Kidney (tissue), 14 donors: ENCODE data around the gene AKAP9. TPM values are rescaled to one million over a fixed set of nuclear protein-coding genes. Genes with fewer than 3 reads are reported as not detected.
"Not testable (repeated sequence)": the region's sequence is repeated elsewhere in the genome, so short reads cannot be mapped to it uniquely, and the experiment has no call there.

ENCODE experiments used
- DNase-seq, 5 donors: peaks; one replicate each; pipeline ENCODE4 v3.0.0-alpha.2; 2013 to 2020
- FAIRE-seq: peaks from 2 replicates; lab custom pipeline; 2012; peaks lifted over from hg19 to GRCh38; lab: Jason Lieb, UNC
- H3K27ac ChIP-seq, 2 donors: one replicate each; pipeline ENCODE4 v1.7.0; 2013; ENCODE audit warnings: low read depth in 2 of 2, low read length in 2 of 2, inconsistent platforms in 1 of 2
- H3K27me3 ChIP-seq: one replicate; pipeline ENCODE4 v1.7.1; 2013; ENCODE audit warnings: low read length, inconsistent platforms; ENCODE audit not compliant: control insufficient read depth, insufficient read depth
- H3K36me3 ChIP-seq, 3 donors: one replicate each; pipeline versions ENCODE4 v1.7.0 to v1.7.1; 2013; ENCODE audit warnings: low read length in 3 of 3, control low read depth in 1 of 3, inconsistent platforms in 1 of 3; ENCODE audit not compliant: insufficient read depth in 3 of 3, control insufficient read depth in 2 of 3
- H3K4me1 ChIP-seq, 3 donors: one replicate each; pipeline versions ENCODE4 v1.7.0 to v1.7.1; 2013; ENCODE audit warnings: low read length in 3 of 3, inconsistent platforms in 1 of 3, low read depth in 1 of 3; ENCODE audit not compliant: control insufficient read depth in 2 of 3, insufficient read depth in 2 of 3
- H3K4me3 ChIP-seq, 3 donors: one replicate each; pipeline versions ENCODE4 v1.7.0 to v1.8.1; 2013; ENCODE audit warnings: low read length in 3 of 3, control low read depth in 1 of 3, inconsistent platforms in 1 of 3
- H3K9ac ChIP-seq, 3 donors: one replicate each; pipeline versions ENCODE4 v1.7.0 to v1.7.1; 2013; ENCODE audit warnings: low read length in 3 of 3, control low read depth in 1 of 3, inconsistent platforms in 1 of 3
- H3K9me3 ChIP-seq, 3 donors: one replicate each; pipeline versions ENCODE4 v1.7.0 to v1.7.1; 2013; ENCODE audit warnings: low read length in 3 of 3, control low read depth in 1 of 3, inconsistent platforms in 1 of 3; ENCODE audit not compliant: control insufficient read depth in 2 of 3, insufficient read depth in 1 of 3
- intact Hi-C: fragments of 100-400 bp; cut with DNase I; formaldehyde crosslinking; loops from one replicate; pipeline ENCODE4 v1.11.1; 2022
- polyA plus RNA-seq: library from polyadenylated mRNA; stranded (reverse); fragments of 350-450 nt; fragmentation: Illumina TruSeq; extraction: RNeasy Lipid Tissue Mini Kit (QIAGEN cat#74804); gene quantifications from one replicate; pipeline ENCODE4 v1.2.3, GENCODE V29; 2014; ENCODE audit warnings: low read depth, low replicate concordance; ENCODE audit not compliant: insufficient read depth
- total RNA-seq: library from RNA; stranded (reverse); fragmentation: NEBNext Ultra II Directional; extraction: Animal tissue kit (Norgen Biotek cat#: 25700); gene quantifications from one replicate; pipeline ENCODE4 v1.2.1, GENCODE V29; 2021
- TF ChIP-seq, protein P1 (sequence below): IDR thresholded peaks from 3 replicates; pipeline ENCODE4 v1.5.1; 2012; ENCODE audit warnings: mild to moderate bottlenecking, moderate library complexity, borderline replicate concordance; ENCODE audit not compliant: insufficient read depth; ENCODE audit errors: extremely low read depth
- donor health status: control.
- donor health status: control.
- donor health status: control.
- donor health status: control.
- donor health status: control.
- donor health status: DM: yes; HTN: yes; CAD: no.
- donor health status: Normal renal cell carcinoma (clear cell type).

AKAP9 gene
- total and polyA plus RNA-seq, 2 donors from 2014 or later = 18.5 to 66.8 TPM

DNA sequence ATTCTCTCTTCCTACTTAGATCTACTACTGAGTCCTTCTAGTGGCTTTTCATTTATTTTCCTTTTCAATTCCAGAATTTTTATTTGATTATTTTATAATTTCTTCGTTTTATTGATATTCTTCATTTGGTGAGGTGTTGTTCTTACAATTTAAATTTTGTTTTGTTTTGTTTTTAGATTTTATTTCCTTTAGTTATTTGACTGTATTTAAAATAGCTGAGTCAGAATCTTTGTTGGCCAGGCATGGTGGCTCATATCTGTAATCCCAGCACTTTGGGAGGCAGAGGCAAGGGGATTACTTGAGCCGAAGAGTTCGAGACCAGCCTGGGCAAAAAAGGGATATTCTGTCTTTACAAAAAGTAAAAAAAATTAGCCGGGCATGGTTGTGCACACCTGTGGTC is 36.1 kb downstream of the AKAP9 start:
- TF ChIP-seq, protein P1, sequence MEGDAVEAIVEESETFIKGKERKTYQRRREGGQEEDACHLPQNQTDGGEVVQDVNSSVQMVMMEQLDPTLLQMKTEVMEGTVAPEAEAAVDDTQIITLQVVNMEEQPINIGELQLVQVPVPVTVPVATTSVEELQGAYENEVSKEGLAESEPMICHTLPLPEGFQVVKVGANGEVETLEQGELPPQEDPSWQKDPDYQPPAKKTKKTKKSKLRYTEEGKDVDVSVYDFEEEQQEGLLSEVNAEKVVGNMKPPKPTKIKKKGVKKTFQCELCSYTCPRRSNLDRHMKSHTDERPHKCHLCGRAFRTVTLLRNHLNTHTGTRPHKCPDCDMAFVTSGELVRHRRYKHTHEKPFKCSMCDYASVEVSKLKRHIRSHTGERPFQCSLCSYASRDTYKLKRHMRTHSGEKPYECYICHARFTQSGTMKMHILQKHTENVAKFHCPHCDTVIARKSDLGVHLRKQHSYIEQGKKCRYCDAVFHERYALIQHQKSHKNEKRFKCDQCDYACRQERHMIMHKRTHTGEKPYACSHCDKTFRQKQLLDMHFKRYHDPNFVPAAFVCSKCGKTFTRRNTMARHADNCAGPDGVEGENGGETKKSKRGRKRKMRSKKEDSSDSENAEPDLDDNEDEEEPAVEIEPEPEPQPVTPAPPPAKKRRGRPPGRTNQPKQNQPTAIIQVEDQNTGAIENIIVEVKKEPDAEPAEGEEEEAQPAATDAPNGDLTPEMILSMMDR = no peak
- Histone ChIP-seq H3K36me3 (peaks cover 0 to 6% (median 2%) of the 10 kb centered on the region in 3 donors), H3K4me3 (no peak overlapping the region), H3K9me3 (no peaks in the 10 kb centered on the region), H3K9ac (no peak overlapping the region), H3K4me1 (no peaks in the 10 kb centered on the region), H3K27ac (no peak overlapping the region), H3K27me3 (no peaks in the 10 kb centered on the region)
- intact Hi-C loops = no loop called here
- FAIRE-seq = no peak
- DNase-seq = no peak

DNA sequence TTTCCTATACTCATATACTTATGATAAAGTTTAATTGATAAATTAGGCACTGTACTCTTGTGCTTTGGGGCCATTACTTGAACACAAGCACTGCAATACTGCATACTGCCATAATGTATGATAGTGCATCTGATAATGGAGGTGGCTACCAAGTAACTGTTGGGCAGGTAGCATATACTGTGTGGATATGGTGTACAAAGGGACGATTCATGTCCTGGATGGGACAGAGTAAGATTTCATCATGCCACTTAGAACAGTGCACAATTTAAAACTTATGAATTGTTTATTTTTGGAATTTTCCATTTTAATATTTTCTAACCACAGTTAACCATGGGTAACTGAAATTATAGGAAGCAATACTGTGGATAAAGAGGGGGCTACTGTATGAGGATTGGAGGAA is 38.9 kb downstream of the AKAP9 start:
- DNase-seq (no peak), FAIRE-seq (no peak)
- H3K9ac ChIP-seq = no peak overlapping the region
- H3K36me3 ChIP-seq = peaks cover 0 to 2% (median 0%) of the 10 kb centered on the region in 3 donors
- H3K4me3 ChIP-seq = no peak overlapping the region
- no peak overlapping the region for H3K27ac ChIP-seq
- no peaks in the 10 kb centered on the region for H3K27me3 ChIP-seq
- H3K9me3 ChIP-seq = no peaks in the 10 kb centered on the region
- H3K4me1 ChIP-seq = no peaks in the 10 kb centered on the region
- intact Hi-C loops = no loop called here
- TF ChIP-seq, protein P1 = no peak

DNA sequence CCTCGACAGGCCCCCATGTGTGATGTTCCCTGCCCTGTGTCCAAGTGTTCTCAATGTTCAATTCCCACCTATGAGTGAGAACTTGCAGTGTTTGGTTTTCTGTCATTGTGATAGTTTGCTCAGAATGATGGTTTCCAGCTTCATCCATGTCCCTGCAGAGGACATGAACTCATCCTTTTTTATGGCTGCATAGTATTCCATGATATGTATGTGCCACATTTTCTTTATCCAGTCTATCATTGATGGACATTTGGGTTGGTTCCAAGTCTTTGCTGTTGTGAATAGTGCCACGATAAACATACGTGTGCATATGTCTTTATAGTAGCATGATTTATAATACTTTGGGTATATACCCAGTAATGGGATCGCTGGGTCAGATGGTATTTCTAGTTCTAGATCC is 41.7 kb downstream of the AKAP9 start:
- DNase-seq, H3K27me3 ChIP-seq, H3K9me3 ChIP-seq, FAIRE-seq, H3K4me1 ChIP-seq, H3K9ac ChIP-seq, intact Hi-C loops, H3K27ac ChIP-seq, H3K36me3 ChIP-seq, H3K4me3 ChIP-seq: not testable (repeated sequence)

DNA sequence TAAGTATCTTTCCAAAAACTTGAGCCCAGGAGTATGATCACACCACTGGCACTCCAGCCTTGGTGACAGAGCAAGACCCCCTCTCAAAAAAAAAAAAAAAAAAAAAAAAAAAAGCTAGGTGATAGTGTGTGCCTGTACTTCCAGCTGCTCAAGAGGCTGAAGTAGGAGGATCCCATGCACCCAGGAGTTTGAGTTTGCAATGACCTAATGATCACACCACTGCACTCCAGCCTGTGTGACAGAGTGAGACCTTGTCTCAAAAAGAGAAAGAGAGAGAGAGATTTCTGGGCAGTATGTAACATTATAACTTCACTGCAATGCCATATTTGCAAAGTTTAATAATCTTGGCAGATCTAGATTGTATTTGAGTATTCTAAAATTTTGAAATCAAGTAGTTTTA is 47.6 kb downstream of the AKAP9 start:
- DNase-seq (no peak), FAIRE-seq (no peak)
- Histone ChIP-seq H3K36me3 (peaks cover 0 to 4% (median 0%) of the 10 kb centered on the region in 3 donors), H3K27ac (no peak overlapping the region), H3K27me3 (no peaks in the 10 kb centered on the region), H3K4me1 (no peaks in the 10 kb centered on the region), H3K4me3 (no peak overlapping the region), H3K9ac (no peak overlapping the region), H3K9me3 (no peaks in the 10 kb centered on the region)
- TF ChIP-seq, protein P1 = no peak
- intact Hi-C loops = no loop called here
